ENCODE results near the gene TRIP11. TPM values are rescaled to one million over a fixed set of nuclear protein-coding genes. Genes with fewer than 3 reads are reported as not detected.

The TRIP11 gene
- total and polyA plus RNA-seq, 4 donors, result 4.3 to 28.4 (median 16.6) TPM

GRCh38 chr14:91942946-91943345, 96.9 kb downstream of the TRIP11 start:
- Histone ChIP-seq H3K27ac (ENCODE audit: low read depth in 1 of 2, low read length in 2 of 2) (no peak overlapping the region), H3K4me1 (ENCODE audit: control insufficient read depth in 4 of 4, insufficient read depth in 4 of 4, low read length in 3 of 4) (peaks cover 3 to 6% (median 5%) of the 10 kb centered on the region in 4 donors), H3K4me3 (ENCODE audit: low read depth in 1 of 3, low read length in 3 of 3) (no peak overlapping the region), H3K9ac (ENCODE audit: low read depth in 1 of 2, low read length in 2 of 2) (no peak overlapping the region), H3K9me3 (ENCODE audit: control insufficient read depth in 4 of 4, low read length in 3 of 4) (no peaks in the 10 kb centered on the region), H3K27me3 (ENCODE audit: control insufficient read depth in 4 of 4, insufficient read depth in 4 of 4, low read length in 3 of 4) (peaks cover 0 to 4% (median 0%) of the 10 kb centered on the region in 4 donors), H3K36me3 (ENCODE audit: control insufficient read depth in 4 of 4, insufficient read depth in 3 of 4, low read depth in 1 of 4, low read length in 3 of 4) (peaks cover 0 to 2% (median 0%) of the 10 kb centered on the region in 4 donors)
- TF ChIP-seq ATF3 (IDR thresholded peaks at IDR 0.05) (no peak), YY1 (IDR thresholded peaks at IDR 0.05) (no peak), HNF4G (IDR thresholded peaks at IDR 0.05) (no peak), REST (IDR thresholded peaks at IDR 0.05) (no peak), JUND (IDR thresholded peaks at IDR 0.05) (no peak)
- DNase-seq (ENCODE audit: low spot score), result no peak
- WGBS, result 95% methylated on average over 9 of the region's 9 CpGs

DNA sequence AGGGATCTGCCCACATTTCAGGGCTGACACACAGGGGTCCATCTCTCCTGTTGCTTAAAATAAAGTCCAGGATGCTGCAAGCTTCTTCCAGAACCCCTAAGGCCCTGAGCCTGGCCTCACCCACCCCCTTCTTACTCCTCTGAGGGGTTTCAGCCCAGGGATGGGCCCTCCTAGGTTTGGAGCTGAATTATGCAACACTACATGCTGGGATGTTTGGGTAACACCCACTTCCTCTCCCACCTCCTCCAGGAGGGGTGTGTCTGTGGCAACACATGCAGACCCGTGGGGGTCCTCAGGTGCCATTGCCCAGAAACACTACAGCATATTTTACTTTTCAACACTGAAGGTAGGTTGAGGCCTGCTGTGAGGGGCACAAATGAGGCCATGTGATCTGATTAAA, 97.7 kb downstream of the TRIP11 start:
- 66% methylated on average over 1 of the region's 1 CpG for WGBS
- H3K9me3 ChIP-seq (ENCODE audit: control insufficient read depth in 4 of 4, low read length in 3 of 4), result no peaks in the 10 kb centered on the region

More for the DNA sequence above, 97.7 kb downstream of the TRIP11 start:
- DNase-seq (ENCODE audit: low spot score), result no peak
- Histone ChIP-seq H3K36me3 (ENCODE audit: control insufficient read depth in 4 of 4, insufficient read depth in 3 of 4, low read depth in 1 of 4, low read length in 3 of 4) (peaks cover 0 to 2% (median 0%) of the 10 kb centered on the region in 4 donors), H3K4me3 (ENCODE audit: low read depth in 1 of 3, low read length in 3 of 3) (no peak overlapping the region), H3K9ac (ENCODE audit: low read depth in 1 of 2, low read length in 2 of 2) (no peak overlapping the region), H3K27ac (ENCODE audit: low read depth in 1 of 2, low read length in 2 of 2) (no peak overlapping the region), H3K4me1 (ENCODE audit: control insufficient read depth in 4 of 4, insufficient read depth in 4 of 4, low read length in 3 of 4) (peaks cover 2 to 5% (median 4%) of the 10 kb centered on the region in 4 donors), H3K27me3 (ENCODE audit: control insufficient read depth in 4 of 4, insufficient read depth in 4 of 4, low read length in 3 of 4) (peaks cover 0 to 4% (median 0%) of the 10 kb centered on the region in 4 donors)
- no peak for TF ChIP-seq FOXA2 (IDR thresholded peaks at IDR 0.05)
- no peak for TF ChIP-seq RXRA (IDR thresholded peaks at IDR 0.05)
- TF ChIP-seq REST (IDR thresholded peaks at IDR 0.05), result no peak
- no peak for TF ChIP-seq RAD21 (IDR thresholded peaks at IDR 0.05)
- TF ChIP-seq HNF4G (IDR thresholded peaks at IDR 0.05), result no peak
- TF ChIP-seq TAF1 (conservative IDR thresholded peaks at IDR 0.05), result no peak
- TF ChIP-seq GABPA (IDR thresholded peaks at IDR 0.05 in 1 of 2, conservative IDR thresholded peaks at IDR 0.05 in 1 of 2), result no peak
- no peak for TF ChIP-seq YY1 (IDR thresholded peaks at IDR 0.05)
- no peak for TF ChIP-seq FOXA1 (IDR thresholded peaks at IDR 0.05)

Measured in liver (tissue), 9 donors.